HepG2 (cell line): ENCODE results near the gene PEF1. TPM values are rescaled to one million over a fixed set of nuclear protein-coding genes. Genes with fewer than 3 reads are reported as not detected.

ENCODE experiments used
- ATAC-seq: fragments of 200-7000 bp; cut with Tn5 transposase; 3 replicates; pipeline ENCODE4 v1.9.1; 2020; ENCODE audit warnings: mild to moderate bottlenecking, moderate library complexity
- BruUV-seq: library from RNA; stranded (reverse); fragments of 400-500 nt; replicated peaks from 2 replicates; lab custom pipeline; 2021; lab: Mats Ljungman, UMichigan
- CTCF ChIA-PET: fragments of 300-600 bp; formaldehyde crosslinking; extraction: SDS; loops from one replicate; lab custom pipeline; 2021; ENCODE audit warnings: low total read pairs, inconsistent platforms, low intra/inter-chr PET ratio; lab: Yijun Ruan, JAX
- POLR2A ChIA-PET: fragments of 350-600 bp; sonication (Branson Sonifier 250); formaldehyde crosslinking; loops from one replicate; lab custom pipeline; 2020; ENCODE audit warnings: antibody characterized with exemption, inconsistent platforms; lab: Yijun Ruan, JAX
- DNase-seq: peaks from one replicate; pipeline ENCODE4 v3.0.0-alpha.2; 2015; ENCODE audit warnings: low spot score
- FAIRE-seq: peaks from 3 replicates; lab custom pipeline; 2011; peaks lifted over from hg19 to GRCh38; lab: Jason Lieb, UNC
- H2AFZ ChIP-seq: one replicate; pipeline ENCODE4 v1.6.1; 2011; ENCODE audit warnings: low read length, inconsistent platforms
- H3K27ac ChIP-seq: fragments of 300-600 bp; 3 replicates; pipeline ENCODE4 v1.8.0; 2011; ENCODE audit warnings: mixed run types, mild to moderate bottlenecking, mixed read lengths, low read length, inconsistent platforms; ENCODE audit not compliant: insufficient read depth; ENCODE audit errors: extremely low read length
- H3K27me3 ChIP-seq, 2 experiments: fragments of 200-600 bp in 1 of 2; 2 replicates in 1 of 2; 3 replicates in 1 of 2; pipeline versions ENCODE4 v1.6.0 to v1.8.0; 2011; ENCODE audit warnings: low read length in 2 of 2, mild to moderate bottlenecking in 2 of 2, moderate library complexity in 2 of 2, inconsistent platforms in 1 of 2; ENCODE audit not compliant: insufficient read depth in 2 of 2, control insufficient read depth in 1 of 2
- H3K36me3 ChIP-seq, 2 experiments: fragments of 200-600 bp in 1 of 2; replicated peaks in 1 of 2; 2 replicates in 1 of 2; 3 replicates in 1 of 2; pipeline versions ENCODE4 v1.5.1 to v1.8.0; 2011; ENCODE audit warnings: low read length in 2 of 2, inconsistent platforms in 1 of 2; ENCODE audit not compliant: insufficient read depth in 2 of 2, control insufficient read depth in 1 of 2
- H3K4me1 ChIP-seq: 2 replicates; pipeline ENCODE4 v1.5.1; 2012; ENCODE audit warnings: low read length, inconsistent platforms; ENCODE audit not compliant: insufficient read depth
- H3K4me2 ChIP-seq: 2 replicates; pipeline ENCODE4 v1.6.0; 2011; ENCODE audit warnings: low read depth, low read length, inconsistent platforms
- H3K4me3 ChIP-seq, 3 experiments: fragments of 200-600 bp in 1 of 3; sonication (generic), shearing (Covaris generic) in 1 of 3; replicated peaks in 1 of 3; 2 replicates each; pipeline ENCODE4 v1.5.1; 2011 to 2016; ENCODE audit warnings: low read length in 3 of 3, inconsistent platforms in 2 of 3, low read depth in 2 of 3, mild to moderate bottlenecking in 2 of 3, control low read depth in 1 of 3, mixed read lengths in 1 of 3; ENCODE audit not compliant: insufficient read depth in 1 of 3
- H3K79me2 ChIP-seq: one replicate; pipeline ENCODE4 v1.6.1; 2011; ENCODE audit warnings: low read length, inconsistent platforms; ENCODE audit not compliant: insufficient read depth
- H3K9ac ChIP-seq: 2 replicates; pipeline ENCODE4 v1.6.0; 2011; ENCODE audit warnings: mild to moderate bottlenecking, low read depth, low read length, inconsistent platforms; ENCODE audit not compliant: insufficient read depth
- H3K9me3 ChIP-seq: 2 replicates; pipeline ENCODE4 v1.5.1; 2012; ENCODE audit warnings: mild to moderate bottlenecking, low read length
- H4K20me1 ChIP-seq: 2 replicates; pipeline ENCODE4 v1.6.0; 2011; ENCODE audit warnings: inconsistent platforms, mild to moderate bottlenecking, low read length, moderate library complexity; ENCODE audit not compliant: insufficient read depth
- CREB1 ChIP-seq, 2 experiments: fragments of 450-650 bp in 1 of 2; IDR thresholded peaks; 2 replicates each; pipeline ENCODE4 v1.6.1; 2016 to 2017; ENCODE audit warnings: control low read depth in 1 of 2, mild to moderate bottlenecking in 1 of 2, missing compliant biosample characterization in 1 of 2, missing genetic modification characterization in 1 of 2
- DR1 ChIP-seq: sonication (generic); formaldehyde crosslinking; IDR thresholded peaks from 2 replicates; pipeline ENCODE4 v1.8.0; 2021; ENCODE audit warnings: mild to moderate bottlenecking, missing genetic modification reagents, inconsistent platforms
- HCFC1 ChIP-seq: fragments of 150-350 bp; IDR thresholded peaks from 2 replicates; pipeline ENCODE4 v1.6.1; 2014; ENCODE audit warnings: low read depth, low read length
- ONECUT2 ChIP-seq: sonication (generic); formaldehyde crosslinking; IDR thresholded peaks from 2 replicates; pipeline ENCODE4 v1.4.0; 2020; ENCODE audit warnings: missing genetic modification reagents
- RORA ChIP-seq: sonication (generic); formaldehyde crosslinking; IDR thresholded peaks from 2 replicates; pipeline ENCODE4 v1.5.0; 2020; ENCODE audit warnings: mild to moderate bottlenecking, missing genetic modification reagents, moderate library complexity
- ZNF383 ChIP-seq: sonication (generic); formaldehyde crosslinking; IDR thresholded peaks from 2 replicates; pipeline ENCODE4 v1.4.0; 2020; ENCODE audit warnings: missing genetic modification reagents, mild to moderate bottlenecking, borderline replicate concordance
- ZNF709 ChIP-seq: sonication (generic); formaldehyde crosslinking; IDR thresholded peaks from 2 replicates; pipeline ENCODE4 v1.5.0; 2020; ENCODE audit warnings: mild to moderate bottlenecking, missing genetic modification reagents
- ZNF749 ChIP-seq: sonication (generic); formaldehyde crosslinking; IDR thresholded peaks from 2 replicates; pipeline ENCODE4 v1.8.0; 2022; ENCODE audit warnings: mild to moderate bottlenecking, missing genetic modification reagents, moderate library complexity, borderline replicate concordance
- WGBS: methylation state at CpG from one replicate; pipeline ENCODE4 v1.1.6; 2017; ENCODE audit warnings: low lambda C conversion rate; 5-methylcytosine and 5-hydroxymethylcytosine counted together
- in situ Hi-C: cut with HindIII; loops from 2 replicates; pipeline ENCODE4 v1.10.0; 2017; ENCODE audit warnings: low pct_unique_long_range_greater_than_20kb; ENCODE audit not compliant: extremely low pct_ligation_motif_present
- intact Hi-C: fragments of 100-400 bp; cut with micrococcal nuclease; formaldehyde crosslinking; loops from one replicate; pipeline ENCODE4 v1.10.0; 2022; ENCODE audit not compliant: unreplicated experiment
- polyA plus RNA-seq, 8 experiments: library from polyadenylated mRNA; depleted of rRNA in 3 of 8; stranded (reverse) in 7 of 8; unstranded in 1 of 8; fragments of >200 nt; fragmentation: Illumina TruSeq in 4 of 8; extraction: Trizol in 4 of 8; gene quantifications; 2 replicates each; pipeline versions ENCODE4 v1.2.1 to v1.2.3, GENCODE V29; 2011 to 2016; ENCODE audit warnings: low read depth in 4 of 8, missing spikeins in 1 of 8, mixed read lengths in 1 of 8; ENCODE audit not compliant: insufficient read depth in 1 of 8
- total RNA-seq, 5 experiments: library from RNA; depleted of rRNA; stranded (reverse); fragments of >200 nt; fragmentation: Illumina TruSeq; extraction: Trizol; gene quantifications; 2 replicates each; pipeline ENCODE4 v1.2.3, GENCODE V29; 2016; ENCODE audit warnings: low read depth in 1 of 5
- TF ChIP-seq, protein P1 (sequence below): sonication (generic); formaldehyde crosslinking; IDR thresholded peaks from 2 replicates; pipeline ENCODE4 v1.5.1; 2020; ENCODE audit warnings: mild to moderate bottlenecking, missing genetic modification reagents, borderline replicate concordance

The PEF1 gene
- total and polyA plus RNA-seq, 2 of the 13 experiments (the other 11 are each of a cell fraction or from before 2014, with no cell fraction given): 57.1 to 57.8 TPM

DNA sequence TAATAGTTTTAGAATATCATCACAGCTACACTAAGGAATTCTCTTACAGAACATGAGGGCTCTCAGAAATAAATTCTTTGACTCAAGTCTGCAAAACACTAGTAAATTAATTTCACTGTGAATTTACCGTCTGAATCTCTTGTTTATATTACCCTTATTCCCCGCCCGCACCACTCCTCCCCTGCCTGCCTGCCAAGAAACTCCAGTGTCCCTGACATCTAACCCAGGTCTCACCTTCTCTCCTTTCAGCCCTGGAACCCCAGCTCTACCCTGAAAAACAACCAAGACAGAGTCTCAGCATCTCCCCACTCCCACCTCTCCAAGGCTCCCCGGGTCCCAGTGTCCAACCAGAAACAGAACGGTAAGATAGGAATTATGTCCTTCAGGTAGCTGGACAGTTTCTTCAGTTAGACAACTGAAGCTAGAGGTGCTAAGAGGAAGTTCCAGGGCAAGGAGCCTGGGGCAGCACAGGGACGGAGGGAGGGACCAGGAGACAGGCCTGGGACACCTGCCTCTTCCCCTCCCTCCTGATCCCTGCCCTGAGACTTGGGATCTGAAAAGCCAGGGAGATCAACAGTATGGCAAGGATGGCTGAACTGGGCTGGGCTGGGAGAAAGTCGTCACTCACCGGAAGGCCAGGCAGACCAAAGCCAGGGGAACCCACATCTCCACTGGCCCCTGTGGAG, 43.7 kb upstream of the PEF1 start:
- ATAC-seq: no peak

More for the DNA sequence above, 43.7 kb upstream of the PEF1 start:
- Histone ChIP-seq H3K79me2 (no peaks in the 10 kb centered on the region), H4K20me1 (no peaks in the 10 kb centered on the region), H3K27ac (no peak overlapping the region), H3K4me1 (no peaks in the 10 kb centered on the region), H3K4me3 (no peak overlapping the region), H3K27me3 (no peaks in the 10 kb centered on the region), H3K9ac (no peak overlapping the region), H3K4me2 (no peak overlapping the region), H3K9me3 (no peaks in the 10 kb centered on the region), H3K36me3 (no peaks in the 10 kb centered on the region), H2AFZ (no peak overlapping the region)
- intact Hi-C loops (no loop called here), in situ Hi-C loops (no loop called here)
- FAIRE-seq: no peak
- ChIA-PET POLR2A (no interaction called here), CTCF (no interaction called here)
- BruUV-seq: no TSS peak
- TF ChIP-seq DR1 (CRISPR knock-in tag): no peak
- TF ChIP-seq ZNF709 (CRISPR knock-in tag): no peak
- TF ChIP-seq HCFC1: no peak
- no peak for TF ChIP-seq ONECUT2 (CRISPR knock-in tag)
- TF ChIP-seq, protein P1, sequence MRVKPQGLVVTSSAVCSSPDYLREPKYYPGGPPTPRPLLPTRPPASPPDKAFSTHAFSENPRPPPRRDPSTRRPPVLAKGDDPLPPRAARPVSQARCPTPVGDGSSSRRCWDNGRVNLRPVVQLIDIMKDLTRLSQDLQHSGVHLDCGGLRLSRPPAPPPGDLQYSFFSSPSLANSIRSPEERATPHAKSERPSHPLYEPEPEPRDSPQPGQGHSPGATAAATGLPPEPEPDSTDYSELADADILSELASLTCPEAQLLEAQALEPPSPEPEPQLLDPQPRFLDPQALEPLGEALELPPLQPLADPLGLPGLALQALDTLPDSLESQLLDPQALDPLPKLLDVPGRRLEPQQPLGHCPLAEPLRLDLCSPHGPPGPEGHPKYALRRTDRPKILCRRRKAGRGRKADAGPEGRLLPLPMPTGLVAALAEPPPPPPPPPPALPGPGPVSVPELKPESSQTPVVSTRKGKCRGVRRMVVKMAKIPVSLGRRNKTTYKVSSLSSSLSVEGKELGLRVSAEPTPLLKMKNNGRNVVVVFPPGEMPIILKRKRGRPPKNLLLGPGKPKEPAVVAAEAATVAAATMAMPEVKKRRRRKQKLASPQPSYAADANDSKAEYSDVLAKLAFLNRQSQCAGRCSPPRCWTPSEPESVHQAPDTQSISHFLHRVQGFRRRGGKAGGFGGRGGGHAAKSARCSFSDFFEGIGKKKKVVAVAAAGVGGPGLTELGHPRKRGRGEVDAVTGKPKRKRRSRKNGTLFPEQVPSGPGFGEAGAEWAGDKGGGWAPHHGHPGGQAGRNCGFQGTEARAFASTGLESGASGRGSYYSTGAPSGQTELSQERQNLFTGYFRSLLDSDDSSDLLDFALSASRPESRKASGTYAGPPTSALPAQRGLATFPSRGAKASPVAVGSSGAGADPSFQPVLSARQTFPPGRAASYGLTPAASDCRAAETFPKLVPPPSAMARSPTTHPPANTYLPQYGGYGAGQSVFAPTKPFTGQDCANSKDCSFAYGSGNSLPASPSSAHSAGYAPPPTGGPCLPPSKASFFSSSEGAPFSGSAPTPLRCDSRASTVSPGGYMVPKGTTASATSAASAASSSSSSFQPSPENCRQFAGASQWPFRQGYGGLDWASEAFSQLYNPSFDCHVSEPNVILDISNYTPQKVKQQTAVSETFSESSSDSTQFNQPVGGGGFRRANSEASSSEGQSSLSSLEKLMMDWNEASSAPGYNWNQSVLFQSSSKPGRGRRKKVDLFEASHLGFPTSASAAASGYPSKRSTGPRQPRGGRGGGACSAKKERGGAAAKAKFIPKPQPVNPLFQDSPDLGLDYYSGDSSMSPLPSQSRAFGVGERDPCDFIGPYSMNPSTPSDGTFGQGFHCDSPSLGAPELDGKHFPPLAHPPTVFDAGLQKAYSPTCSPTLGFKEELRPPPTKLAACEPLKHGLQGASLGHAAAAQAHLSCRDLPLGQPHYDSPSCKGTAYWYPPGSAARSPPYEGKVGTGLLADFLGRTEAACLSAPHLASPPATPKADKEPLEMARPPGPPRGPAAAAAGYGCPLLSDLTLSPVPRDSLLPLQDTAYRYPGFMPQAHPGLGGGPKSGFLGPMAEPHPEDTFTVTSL (CRISPR knock-in tag): no peak
- TF ChIP-seq ZNF383 (CRISPR knock-in tag): no peak
- no peak for TF ChIP-seq ZNF749
- no peak for TF ChIP-seq RORA
- TF ChIP-seq CREB1 (IDR thresholded peaks at IDR 0.05): no peak
- TF ChIP-seq CREB1 (CRISPR knock-in tag; IDR thresholded peaks at IDR 0.05): no peak
- WGBS: 92% methylated on average over 8 of the region's 8 CpGs
- no peak for DNase-seq
